Astrocyte (in vitro differentiated cells and primary cell): ENCODE measurements around the gene NKAPL.

ENCODE experiments used
- CTCF ChIP-seq: IDR thresholded peaks from 2 replicates; pipeline ENCODE4 v1.5.1; 2011; ENCODE audit warnings: low read depth, mild to moderate bottlenecking, inconsistent platforms, low read length, moderate library complexity; ENCODE audit not compliant: insufficient read depth
- EZH2 ChIP-seq: IDR thresholded peaks from 2 replicates; pipeline ENCODE4 v1.6.1; 2012; ENCODE audit warnings: mild to moderate bottlenecking, low read length, inconsistent platforms; ENCODE audit not compliant: insufficient read depth

DNA sequence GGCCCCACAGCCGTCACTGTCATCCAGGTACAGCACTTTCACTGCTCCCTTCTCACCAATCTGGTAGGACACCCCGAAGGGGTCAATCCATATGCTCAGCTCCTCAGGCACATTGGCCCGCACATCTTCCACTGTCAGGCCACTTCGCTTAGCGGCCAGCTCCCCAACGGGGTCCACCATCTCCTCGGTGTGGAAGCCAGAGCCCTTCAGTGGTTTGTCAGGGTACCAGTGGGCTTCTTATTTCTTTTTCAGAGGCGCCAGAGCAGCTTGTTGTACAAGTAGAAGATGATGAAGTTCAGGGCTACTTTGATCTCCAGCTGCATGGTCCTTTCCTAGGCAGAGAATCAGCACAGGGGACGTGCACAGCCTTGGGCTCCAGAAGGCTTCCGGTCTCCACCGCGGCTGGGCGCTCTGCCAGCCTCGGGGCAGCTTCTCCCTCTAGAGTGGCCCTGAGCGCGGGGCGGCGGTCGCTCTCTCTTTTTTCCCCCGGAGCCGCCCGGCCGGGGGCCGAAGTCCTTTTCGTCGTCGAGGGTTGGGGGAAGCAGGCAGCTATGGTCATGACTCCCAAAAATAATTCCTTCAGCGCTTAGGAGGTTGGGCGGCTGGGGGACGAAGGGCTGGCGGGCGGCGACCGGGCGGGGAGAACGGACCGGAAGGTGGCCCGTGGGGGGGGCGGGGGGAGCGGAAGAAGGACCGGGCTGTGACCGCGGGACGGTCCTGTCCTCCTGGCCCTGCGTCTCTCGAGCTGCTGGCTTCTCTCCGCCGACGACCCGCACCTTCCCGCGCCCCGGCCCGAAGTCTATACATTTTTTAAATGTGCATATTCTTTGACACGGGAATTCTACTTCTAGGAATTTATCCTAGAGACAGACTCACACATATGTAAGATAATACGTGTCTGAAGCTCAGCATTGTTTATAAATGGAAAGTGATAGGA, 40.5 kb upstream of the NKAPL start:
- no peak for TF ChIP-seq CTCF
- no peak for TF ChIP-seq EZH2
